ENCODE data around the gene ELN.

The ELN gene

GRCh38 chr7:74068378-74069085, 40.6 kb downstream of the ELN start:
- TF ChIP-seq CREB1 (IDR thresholded peaks at IDR 0.05; ENCODE audit: low read depth) (no peak), USF1 (IDR thresholded peaks at IDR 0.05) (no peak)

GRCh38 chr7:74069086-74069541, 41.1 kb downstream of the ELN start:
- TF ChIP-seq EP300 (IDR thresholded peaks at IDR 0.05; ENCODE audit: borderline replicate concordance) = no peak
- no peak for TF ChIP-seq ZBTB7A (IDR thresholded peaks at IDR 0.05; ENCODE audit: low read depth)
- TF ChIP-seq CEBPB (IDR thresholded peaks at IDR 0.05) = no peak
- TF ChIP-seq RAD21 (IDR thresholded peaks at IDR 0.05; ENCODE audit: low read depth) = no peak
- TF ChIP-seq TCF12 (IDR thresholded peaks at IDR 0.05; ENCODE audit: low read depth) = no peak
- no peak for TF ChIP-seq MAX (IDR thresholded peaks at IDR 0.05)
- no peak for TF ChIP-seq CREB1 (IDR thresholded peaks at IDR 0.05; ENCODE audit: low read depth)
- no peak for TF ChIP-seq USF1 (IDR thresholded peaks at IDR 0.05)
- no peak for TF ChIP-seq EGR1 (IDR thresholded peaks at IDR 0.05)
- no peak for TF ChIP-seq NFIC (IDR thresholded peaks at IDR 0.05)
- no peak for TF ChIP-seq TEAD4 (IDR thresholded peaks at IDR 0.05)
- no peak for TF ChIP-seq YY1 (IDR thresholded peaks at IDR 0.05; ENCODE audit: low read depth)
- TF ChIP-seq FOXM1 (IDR thresholded peaks at IDR 0.05; ENCODE audit: borderline replicate concordance, low read depth) = no peak
- no peak for TF ChIP-seq REST (IDR thresholded peaks at IDR 0.05; ENCODE audit: low read depth)

- TF ChIP-seq YY1 (IDR thresholded peaks at IDR 0.05; ENCODE audit: low read depth) (no peak), ZBTB7A (IDR thresholded peaks at IDR 0.05; ENCODE audit: low read depth) (no peak), TAF1 (IDR thresholded peaks at IDR 0.05; ENCODE audit: low read depth) (no peak), EP300 (IDR thresholded peaks at IDR 0.05; ENCODE audit: borderline replicate concordance) (no peak), TEAD4 (IDR thresholded peaks at IDR 0.05) (no peak), NFIC (IDR thresholded peaks at IDR 0.05) (no peak), CREB1 (IDR thresholded peaks at IDR 0.05; ENCODE audit: low read depth) (no peak), RAD21 (IDR thresholded peaks at IDR 0.05; ENCODE audit: low read depth) (no peak), USF1 (IDR thresholded peaks at IDR 0.05) (no peak), CEBPB (IDR thresholded peaks at IDR 0.05) (no peak), TCF12 (IDR thresholded peaks at IDR 0.05; ENCODE audit: low read depth) (no peak), EGR1 (IDR thresholded peaks at IDR 0.05) (no peak), FOXM1 (IDR thresholded peaks at IDR 0.05; ENCODE audit: borderline replicate concordance, low read depth) (no peak), REST (IDR thresholded peaks at IDR 0.05; ENCODE audit: low read depth) (no peak), MAX (IDR thresholded peaks at IDR 0.05) (no peak)
These were observed 42.0 kb downstream of the ELN start for GRCh38 chr7:74069790-74070618.

GRCh38 chr7:74070619-74070921, 42.6 kb downstream of the ELN start:
- TF ChIP-seq CEBPB (IDR thresholded peaks at IDR 0.05) (no peak), EGR1 (IDR thresholded peaks at IDR 0.05) (no peak), ZBTB7A (IDR thresholded peaks at IDR 0.05; ENCODE audit: low read depth) (no peak), MAX (IDR thresholded peaks at IDR 0.05) (no peak), RAD21 (IDR thresholded peaks at IDR 0.05; ENCODE audit: low read depth) (no peak), YY1 (IDR thresholded peaks at IDR 0.05; ENCODE audit: low read depth) (no peak), TAF1 (IDR thresholded peaks at IDR 0.05; ENCODE audit: low read depth) (no peak), FOXM1 (IDR thresholded peaks at IDR 0.05; ENCODE audit: borderline replicate concordance, low read depth) (no peak), EP300 (IDR thresholded peaks at IDR 0.05; ENCODE audit: borderline replicate concordance) (no peak), CREB1 (IDR thresholded peaks at IDR 0.05; ENCODE audit: low read depth) (no peak), TEAD4 (IDR thresholded peaks at IDR 0.05) (no peak), TCF12 (IDR thresholded peaks at IDR 0.05; ENCODE audit: low read depth) (no peak), REST (IDR thresholded peaks at IDR 0.05; ENCODE audit: low read depth) (no peak), NFIC (IDR thresholded peaks at IDR 0.05) (no peak), USF1 (IDR thresholded peaks at IDR 0.05) (no peak)
